Activated naive CD8-positive, alpha-beta T cell treated with anti-CD3 and anti-CD28 coated beads, Interleukin-2, amount 50 U/mL, for 24 hours (primary cell): Measurements from ENCODE around the gene CNTFR.
A peak's percentile ranks its signal among the peaks of the same experiment; 100 is the strongest.

ENCODE experiments used
- ATAC-seq: fragments of 150-1000 bp; cut with Tn5 transposase; one replicate; pipeline ENCODE4 v1.10.0; 2021
- DNase-seq: peaks from one replicate; pipeline ENCODE4 v3.0.0; 2021
- H3K27ac Mint-ChIP-seq: one replicate; pipeline ENCODE4 v1.8.0; 2021; ENCODE audit warnings: mild to moderate bottlenecking, mixed read lengths
- H3K27me3 Mint-ChIP-seq: one replicate; pipeline ENCODE4 v1.8.0; 2021; ENCODE audit warnings: mixed read lengths
- H3K36me3 Mint-ChIP-seq: one replicate; pipeline ENCODE4 v1.8.0; 2021; ENCODE audit warnings: low read depth, mixed read lengths
- H3K4me1 Mint-ChIP-seq: one replicate; pipeline ENCODE4 v1.8.0; 2021; ENCODE audit warnings: mixed read lengths
- H3K4me3 Mint-ChIP-seq: one replicate; pipeline ENCODE4 v1.8.0; 2021; ENCODE audit warnings: mild to moderate bottlenecking, moderate library complexity, mixed read lengths
- H3K9me3 Mint-ChIP-seq: one replicate; pipeline ENCODE4 v1.8.0; 2021; ENCODE audit warnings: mixed read lengths

Gene CNTFR

DNA sequence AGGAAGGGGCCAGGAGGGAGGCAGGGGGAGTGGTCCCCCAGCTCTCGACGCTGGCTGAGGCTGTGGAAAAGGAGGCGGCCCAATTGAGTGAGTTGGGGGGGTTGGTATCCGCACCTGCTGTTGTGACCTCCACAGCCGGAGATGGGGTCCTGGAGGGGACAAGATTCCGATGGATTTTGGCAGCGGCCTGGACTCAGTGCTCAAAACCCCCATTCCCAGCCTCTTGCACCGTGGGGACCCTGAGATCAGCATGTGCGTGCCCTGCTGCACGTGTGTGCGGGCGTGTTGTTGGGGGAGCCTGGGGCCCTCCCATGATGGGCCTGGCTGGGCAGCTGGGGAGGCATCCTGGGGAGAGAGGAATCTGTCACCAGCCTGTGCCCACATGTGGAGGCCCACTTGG, 15.0 kb downstream of the CNTFR start:
- peaks cover 7% of the 10 kb centered on the region for H3K4me1 Mint-ChIP-seq
- ATAC-seq (no peak), DNase-seq (no peak)
- peaks cover 43% of the 10 kb centered on the region for H3K27me3 Mint-ChIP-seq
- no peaks in the 10 kb centered on the region for H3K9me3 Mint-ChIP-seq
- no peaks in the 10 kb centered on the region for H3K36me3 Mint-ChIP-seq
- no peak overlapping the region for H3K27ac Mint-ChIP-seq
- H3K4me3 Mint-ChIP-seq = no peak overlapping the region

DNA sequence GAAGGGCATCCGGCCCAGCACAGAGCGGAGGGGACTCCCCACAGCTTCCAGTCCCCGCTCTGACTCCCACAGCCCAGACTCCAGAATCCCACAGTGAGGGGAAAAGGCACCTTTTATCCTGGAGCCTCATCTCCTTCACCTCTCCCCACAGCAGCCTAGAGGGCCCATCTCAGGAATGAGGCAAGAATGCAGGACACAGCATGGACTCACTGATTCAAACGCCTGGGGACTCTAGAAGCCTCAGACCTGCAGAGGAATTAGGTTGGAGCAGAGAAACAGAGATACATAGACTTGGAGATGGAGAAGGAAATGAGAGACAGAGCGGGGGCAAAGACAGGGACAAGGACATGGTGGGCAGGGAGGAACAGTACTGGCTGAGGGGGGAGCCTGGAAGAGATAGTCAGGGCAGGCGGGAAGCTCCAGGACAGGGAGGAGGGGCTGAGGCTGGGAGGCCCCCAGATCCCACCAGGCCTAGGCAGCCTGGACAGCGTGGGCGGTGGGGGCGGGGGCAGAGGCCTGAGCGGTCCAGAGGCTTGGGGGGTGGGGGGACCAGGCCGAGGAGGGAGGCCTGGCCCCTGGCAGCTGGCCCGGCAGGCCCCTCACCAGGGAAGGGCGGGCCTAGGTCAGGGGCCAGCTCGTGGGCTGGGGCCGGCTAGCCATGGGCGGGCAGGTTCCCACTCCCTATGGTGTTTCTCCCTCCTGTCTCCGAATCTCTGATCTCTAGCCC, 15.8 kb downstream of the CNTFR start:
- no peak overlapping the region for H3K27ac Mint-ChIP-seq
- ATAC-seq (no peak), DNase-seq (no peak)
- no peak overlapping the region for H3K4me3 Mint-ChIP-seq
- H3K27me3 Mint-ChIP-seq = peaks cover 37% of the 10 kb centered on the region
- no peaks in the 10 kb centered on the region for H3K9me3 Mint-ChIP-seq
- peaks cover 7% of the 10 kb centered on the region for H3K4me1 Mint-ChIP-seq
- no peaks in the 10 kb centered on the region for H3K36me3 Mint-ChIP-seq

DNA sequence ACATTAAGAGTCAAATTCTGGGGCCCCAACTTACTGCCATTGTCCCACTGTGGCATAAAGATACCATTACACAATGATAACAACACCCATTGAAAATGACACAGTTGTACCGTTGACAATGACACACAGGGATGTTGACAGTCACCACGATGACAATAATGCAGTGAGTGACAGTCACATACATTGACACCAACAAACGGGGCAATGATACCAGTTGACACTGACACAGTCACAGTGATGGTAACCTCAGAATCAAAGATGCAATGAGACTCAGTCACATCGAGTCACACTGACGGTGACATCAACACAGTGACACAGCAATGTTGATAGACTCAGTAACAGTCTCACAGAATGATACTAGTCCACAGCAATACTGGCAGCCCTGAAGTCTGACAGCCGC, 16.9 kb downstream of the CNTFR start:
- Mint-ChIP-seq H3K4me3 (no peak overlapping the region), H3K27ac (no peak overlapping the region), H3K4me1 (peaks cover 7% of the 10 kb centered on the region), H3K9me3 (no peaks in the 10 kb centered on the region), H3K27me3 (peaks cover 34% of the 10 kb centered on the region), H3K36me3 (no peaks in the 10 kb centered on the region)
- no peak for DNase-seq
- peak; percentile 8 for ATAC-seq

DNA sequence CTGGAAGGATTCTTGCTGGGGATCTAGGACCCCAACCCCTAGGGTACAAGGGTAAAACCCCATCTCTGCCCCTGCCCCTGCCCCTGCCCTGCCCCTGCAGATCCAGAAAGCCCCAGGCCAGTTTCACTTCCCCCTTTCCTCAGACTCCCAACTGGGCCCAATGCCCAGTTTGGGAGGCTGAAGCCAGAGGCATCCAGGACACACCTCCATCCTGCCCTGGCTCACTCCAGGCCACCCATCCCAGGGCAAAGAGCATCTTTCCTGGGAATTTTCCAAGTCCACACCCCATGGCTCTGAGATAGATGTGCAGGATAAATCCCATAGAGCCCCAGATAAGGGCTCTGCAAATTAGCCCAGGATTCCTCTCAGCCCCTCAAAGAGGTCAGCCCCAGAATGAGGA, 17.4 kb downstream of the CNTFR start:
- H3K4me3 Mint-ChIP-seq = no peak overlapping the region
- H3K9me3 Mint-ChIP-seq = no peaks in the 10 kb centered on the region
- no peaks in the 10 kb centered on the region for H3K36me3 Mint-ChIP-seq
- peaks cover 2% of the 10 kb centered on the region for H3K4me1 Mint-ChIP-seq
- ATAC-seq = no peak
- DNase-seq = no peak
- H3K27me3 Mint-ChIP-seq = peaks cover 29% of the 10 kb centered on the region
- no peak overlapping the region for H3K27ac Mint-ChIP-seq

DNA sequence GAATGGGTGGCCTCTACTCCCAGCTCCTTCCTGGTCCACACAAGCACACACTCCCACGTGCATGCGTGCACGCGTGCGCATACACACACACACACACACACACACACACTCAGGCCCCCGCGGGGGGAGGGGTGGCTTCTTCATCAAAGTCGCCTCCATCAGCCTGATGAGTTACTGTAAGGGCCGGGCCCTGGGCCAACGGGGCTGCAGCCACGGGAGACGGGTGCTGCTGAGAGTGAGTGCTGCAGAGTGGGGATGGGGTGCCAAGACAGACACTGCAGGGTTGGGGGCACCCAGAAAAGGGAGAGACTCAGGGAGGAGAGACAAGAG, 18.1 kb downstream of the CNTFR start:
- peaks cover 29% of the 10 kb centered on the region for H3K27me3 Mint-ChIP-seq
- H3K4me1 Mint-ChIP-seq = no peaks in the 10 kb centered on the region
- H3K36me3 Mint-ChIP-seq = no peaks in the 10 kb centered on the region
- DNase-seq (no peak), ATAC-seq (no peak)
- no peaks in the 10 kb centered on the region for H3K9me3 Mint-ChIP-seq
- no peak overlapping the region for H3K27ac Mint-ChIP-seq
- H3K4me3 Mint-ChIP-seq = no peak overlapping the region

DNA sequence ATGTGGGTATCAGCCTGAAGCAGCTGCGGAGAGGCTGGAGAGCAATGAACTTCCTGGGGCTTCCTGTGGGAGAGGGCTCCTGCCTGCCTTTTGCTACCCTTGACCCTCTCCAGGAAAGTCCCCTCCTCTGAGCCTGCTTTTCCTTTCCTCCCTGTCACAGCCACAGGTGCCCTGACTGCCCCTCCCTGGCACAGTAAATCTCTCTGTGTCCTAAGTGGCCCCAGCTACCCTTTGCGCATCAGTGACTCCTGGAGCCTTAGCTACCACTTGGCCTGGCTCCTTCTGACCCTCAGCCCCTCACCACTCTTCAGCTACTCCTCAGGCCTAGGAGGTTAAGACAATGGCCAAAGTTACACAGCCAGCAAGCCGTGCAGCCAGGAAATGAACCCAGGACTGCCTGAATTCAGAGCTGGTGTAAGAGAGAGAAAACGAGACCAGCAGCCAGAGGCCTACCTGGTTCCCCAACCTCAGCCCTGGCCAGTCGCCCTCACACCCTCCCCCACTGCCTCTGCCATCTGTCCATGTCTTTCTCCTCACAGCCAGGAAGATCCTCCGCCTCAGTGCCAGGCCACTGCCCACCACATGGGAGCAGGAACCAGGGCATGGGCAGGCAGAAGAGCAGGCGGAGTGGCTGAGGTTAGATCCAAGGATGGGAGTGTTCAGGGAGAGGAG, 18.6 kb downstream of the CNTFR start:
- Mint-ChIP-seq H3K4me1 (no peaks in the 10 kb centered on the region), H3K27ac (no peak overlapping the region), H3K27me3 (peaks cover 24% of the 10 kb centered on the region), H3K36me3 (no peaks in the 10 kb centered on the region), H3K4me3 (no peak overlapping the region), H3K9me3 (no peaks in the 10 kb centered on the region)
- DNase-seq (no peak), ATAC-seq (no peak)

DNA sequence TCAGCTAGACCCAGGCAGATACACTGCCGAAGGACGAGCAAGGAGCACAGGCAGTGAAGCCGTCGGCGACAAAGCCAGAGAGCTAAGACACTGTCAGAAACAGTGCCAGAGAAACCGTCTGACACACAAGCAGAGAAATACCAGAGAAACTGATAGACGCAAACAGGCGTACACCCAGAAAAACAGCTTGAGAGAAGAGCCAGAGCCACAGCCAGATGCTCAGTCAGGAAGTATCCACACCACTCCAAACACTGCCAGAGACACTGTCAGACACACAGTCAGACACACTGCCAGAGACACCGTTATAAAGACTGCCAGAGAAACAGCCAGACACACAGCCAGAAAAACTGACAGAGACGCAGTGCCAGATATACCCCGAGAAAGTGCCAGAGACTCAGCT, 19.1 kb downstream of the CNTFR start:
- no peak overlapping the region for H3K27ac Mint-ChIP-seq
- H3K36me3 Mint-ChIP-seq = no peaks in the 10 kb centered on the region
- H3K4me3 Mint-ChIP-seq = no peak overlapping the region
- H3K9me3 Mint-ChIP-seq = no peaks in the 10 kb centered on the region
- H3K27me3 Mint-ChIP-seq = peaks cover 22% of the 10 kb centered on the region
- ATAC-seq (no peak), DNase-seq (no peak)
- no peaks in the 10 kb centered on the region for H3K4me1 Mint-ChIP-seq

DNA sequence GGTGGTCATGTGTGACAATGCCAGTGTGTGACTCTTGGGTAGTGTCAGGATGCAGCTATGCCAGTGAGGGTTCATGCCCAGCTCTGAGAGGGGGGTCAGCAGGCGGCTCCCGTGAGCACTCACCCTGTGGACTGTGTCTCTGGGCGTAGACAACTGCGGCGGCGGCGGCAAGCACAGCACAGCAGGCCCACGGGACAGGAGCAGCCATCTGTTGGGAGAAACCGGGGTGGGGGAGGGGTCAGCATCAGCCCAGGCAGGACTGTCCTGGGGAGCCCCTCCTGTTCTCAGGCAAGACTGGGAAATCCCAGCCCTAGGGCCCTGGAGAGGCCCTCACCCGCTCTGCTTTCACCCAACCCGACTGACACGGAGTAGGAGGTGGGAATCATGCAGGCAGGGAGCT, 20.8 kb downstream of the CNTFR start:
- no peak for ATAC-seq
- Mint-ChIP-seq H3K36me3 (no peaks in the 10 kb centered on the region), H3K4me3 (no peak overlapping the region), H3K27ac (no peak overlapping the region), H3K27me3 (peaks cover 15% of the 10 kb centered on the region), H3K4me1 (no peaks in the 10 kb centered on the region), H3K9me3 (no peaks in the 10 kb centered on the region)
- DNase-seq = no peak

DNA sequence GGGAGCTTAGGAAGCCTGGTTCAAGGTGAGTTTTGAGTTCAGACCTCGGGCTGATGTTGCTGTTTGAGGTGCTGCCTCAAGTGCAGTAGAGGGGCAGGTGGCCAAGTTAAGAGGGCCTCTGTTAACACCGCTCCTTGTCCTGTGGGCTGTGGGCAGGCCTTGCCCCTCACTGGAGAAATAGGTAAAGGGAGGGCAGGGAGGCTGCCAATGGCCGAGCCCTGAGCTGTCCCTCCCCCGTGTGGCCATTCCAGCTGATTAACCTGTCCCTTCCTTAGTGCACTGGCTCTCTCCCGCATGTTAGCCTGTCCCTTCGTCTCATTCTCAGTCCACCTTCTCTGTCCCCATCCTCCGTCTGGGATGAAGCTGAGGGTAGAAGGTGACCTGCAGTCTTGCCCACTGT, 21.4 kb downstream of the CNTFR start:
- peaks cover 15% of the 10 kb centered on the region for H3K27me3 Mint-ChIP-seq
- no peak overlapping the region for H3K27ac Mint-ChIP-seq

DNA sequence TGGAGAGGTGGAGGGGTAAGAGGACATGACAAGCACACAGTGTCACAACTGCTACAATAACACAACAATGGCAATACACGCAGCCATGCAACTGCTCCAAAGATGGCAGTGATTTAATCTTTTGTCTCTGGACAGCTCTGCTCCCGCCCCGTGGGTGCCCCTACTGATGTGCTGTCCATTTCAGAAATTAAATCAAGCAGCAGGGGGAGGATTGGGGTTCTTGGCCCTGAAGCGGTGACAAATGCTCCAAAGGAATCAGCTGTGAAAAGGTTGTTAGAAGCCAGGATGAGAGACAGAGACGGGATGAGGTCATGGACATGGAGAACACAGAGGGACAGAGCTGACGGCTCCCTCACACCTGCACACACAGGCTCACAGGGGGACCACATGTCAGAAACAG, 22.6 kb downstream of the CNTFR start:
- ATAC-seq (no peak), DNase-seq (no peak)
- H3K4me1 Mint-ChIP-seq = no peaks in the 10 kb centered on the region
- H3K27ac Mint-ChIP-seq = no peak overlapping the region
- H3K9me3 Mint-ChIP-seq = no peaks in the 10 kb centered on the region
- H3K4me3 Mint-ChIP-seq = no peak overlapping the region
- H3K36me3 Mint-ChIP-seq = no peaks in the 10 kb centered on the region
- peaks cover 19% of the 10 kb centered on the region for H3K27me3 Mint-ChIP-seq

More for the DNA sequence above, 21.4 kb downstream of the CNTFR start:
- ATAC-seq = no peak
- H3K36me3 Mint-ChIP-seq = no peaks in the 10 kb centered on the region
- no peaks in the 10 kb centered on the region for H3K4me1 Mint-ChIP-seq
- DNase-seq = no peak
- H3K9me3 Mint-ChIP-seq = no peaks in the 10 kb centered on the region
- H3K4me3 Mint-ChIP-seq = no peak overlapping the region

DNA sequence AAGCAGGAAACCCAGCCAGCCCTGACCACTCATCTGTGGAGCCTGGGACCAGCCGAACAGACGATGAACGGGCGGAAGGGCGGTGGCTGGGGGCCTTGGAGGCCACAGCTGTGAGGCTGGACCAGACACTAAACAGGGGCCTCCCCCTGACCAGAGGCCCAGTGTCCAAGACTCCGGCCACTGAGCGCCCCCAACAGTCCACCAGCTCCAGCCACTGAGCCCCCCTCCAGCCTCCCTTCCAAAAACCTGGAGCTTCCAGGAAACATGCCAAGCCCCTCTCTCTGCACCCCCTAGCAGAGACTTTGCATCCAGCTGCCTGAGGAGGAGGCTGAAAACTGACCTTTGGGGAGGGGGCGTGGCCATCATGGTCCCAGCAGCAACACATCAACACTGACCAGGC, 23.2 kb downstream of the CNTFR start:
- ATAC-seq (no peak), DNase-seq (no peak)
- H3K27me3 Mint-ChIP-seq = peaks cover 19% of the 10 kb centered on the region
- H3K36me3 Mint-ChIP-seq = no peaks in the 10 kb centered on the region
- H3K9me3 Mint-ChIP-seq = no peaks in the 10 kb centered on the region
- no peak overlapping the region for H3K27ac Mint-ChIP-seq
- no peaks in the 10 kb centered on the region for H3K4me1 Mint-ChIP-seq
- H3K4me3 Mint-ChIP-seq = no peak overlapping the region

DNA sequence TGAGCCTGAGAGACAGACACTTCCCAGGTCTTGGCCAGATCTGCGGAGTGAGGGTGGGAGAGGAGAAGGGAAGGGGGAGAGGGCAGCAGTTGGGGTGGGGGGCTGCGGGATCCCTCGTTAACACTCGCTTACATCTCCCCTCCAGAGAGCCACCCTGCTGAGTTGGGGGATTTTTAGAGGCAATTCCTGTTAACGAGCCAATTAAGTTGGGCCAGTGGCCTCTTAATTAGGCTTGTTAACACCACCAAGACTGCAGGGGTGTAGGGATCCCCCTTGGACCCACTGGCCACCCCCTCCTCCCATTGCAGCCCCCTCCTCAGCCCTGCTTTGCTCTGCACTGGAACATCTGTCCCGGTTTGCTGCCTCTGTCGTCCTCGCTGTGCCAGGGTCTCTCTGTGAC, 23.7 kb downstream of the CNTFR start:
- H3K27me3 Mint-ChIP-seq = peaks cover 19% of the 10 kb centered on the region

DNA sequence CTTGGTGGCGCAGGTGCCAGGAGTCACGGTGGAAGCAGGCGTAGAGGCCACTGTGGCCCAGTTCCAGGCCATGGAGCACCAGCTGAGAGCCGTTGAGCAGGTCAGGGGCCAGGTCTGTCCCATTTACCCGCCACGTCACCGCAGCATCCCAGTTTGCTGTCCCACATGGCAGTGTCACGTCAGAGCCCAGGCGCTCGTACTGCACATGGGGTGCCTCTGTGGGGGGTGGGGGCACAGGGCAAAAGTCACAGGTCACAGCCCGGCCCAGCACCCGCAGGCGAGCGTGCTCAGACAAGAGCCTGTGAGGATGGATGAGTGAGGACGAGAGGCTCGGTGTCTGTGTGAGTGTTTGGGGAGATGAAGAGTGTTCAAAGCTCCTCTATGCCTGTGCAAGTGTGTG, 24.9 kb downstream of the CNTFR start:
- Mint-ChIP-seq H3K27me3 (peaks cover 25% of the 10 kb centered on the region), H3K36me3 (no peaks in the 10 kb centered on the region), H3K4me1 (no peaks in the 10 kb centered on the region), H3K9me3 (no peaks in the 10 kb centered on the region), H3K4me3 (no peak overlapping the region), H3K27ac (no peak overlapping the region)
- ATAC-seq (no peak), DNase-seq (no peak)

More for the DNA sequence above, 23.7 kb downstream of the CNTFR start:
- H3K4me1 Mint-ChIP-seq = no peaks in the 10 kb centered on the region
- ATAC-seq (no peak), DNase-seq (no peak)
- H3K27ac Mint-ChIP-seq = no peak overlapping the region
- H3K36me3 Mint-ChIP-seq = no peaks in the 10 kb centered on the region
- no peak overlapping the region for H3K4me3 Mint-ChIP-seq
- no peaks in the 10 kb centered on the region for H3K9me3 Mint-ChIP-seq

DNA sequence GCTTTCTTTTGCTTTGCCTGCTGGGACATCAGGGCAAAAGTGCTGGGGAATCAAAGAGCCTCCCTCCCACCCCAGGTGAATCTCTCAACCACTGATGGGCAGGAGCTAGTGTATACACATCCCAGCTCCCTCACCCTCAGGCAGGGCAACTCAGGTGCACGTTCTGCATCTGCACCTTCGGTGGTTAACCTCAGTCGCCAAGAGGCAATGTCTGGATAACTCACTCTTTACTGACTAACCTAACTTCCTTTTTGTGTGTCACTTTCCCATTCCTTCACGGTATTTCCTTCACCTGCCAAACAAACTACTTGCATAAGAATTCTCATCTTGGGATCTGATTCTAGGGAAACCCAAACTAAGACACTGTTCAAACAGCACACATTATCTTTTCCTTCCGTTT, 26.3 kb downstream of the CNTFR start:
- Mint-ChIP-seq H3K27ac (no peak overlapping the region), H3K36me3 (no peaks in the 10 kb centered on the region), H3K4me3 (no peak overlapping the region), H3K9me3 (no peaks in the 10 kb centered on the region), H3K27me3 (peaks cover 24% of the 10 kb centered on the region), H3K4me1 (no peaks in the 10 kb centered on the region)
- ATAC-seq (no peak), DNase-seq (no peak)

DNA sequence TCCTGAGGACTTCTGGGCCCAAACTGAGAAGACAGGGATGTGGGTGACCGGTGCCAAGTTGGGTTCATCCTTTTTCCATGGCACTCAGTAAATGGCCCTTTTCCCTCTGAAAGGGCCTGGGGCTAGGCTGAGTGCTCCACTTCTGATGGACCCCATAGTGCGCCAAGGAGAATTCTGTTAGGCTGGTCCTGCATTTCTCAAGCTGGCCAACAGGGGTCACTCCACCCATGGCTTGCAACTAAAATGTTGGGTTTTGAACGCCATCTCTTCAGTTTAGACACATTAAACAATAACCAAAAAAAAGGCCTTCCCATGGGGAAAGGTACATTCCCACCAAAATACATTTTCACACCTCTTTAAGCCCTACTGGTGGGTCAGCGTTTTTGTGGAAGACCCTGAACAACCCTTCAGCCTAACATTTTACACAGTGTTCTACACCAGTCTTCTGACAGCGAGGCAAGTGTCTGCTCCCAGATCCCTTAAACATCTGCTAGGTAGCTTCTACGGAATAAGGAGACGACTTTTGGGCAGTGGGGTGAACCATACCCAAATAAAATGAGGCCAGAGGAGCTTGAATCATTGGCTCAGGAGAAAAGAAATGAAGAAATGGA, 27.3 kb downstream of the CNTFR start:
- Mint-ChIP-seq H3K9me3 (no peaks in the 10 kb centered on the region), H3K4me3 (no peak overlapping the region), H3K36me3 (no peaks in the 10 kb centered on the region), H3K27me3 (peaks cover 30% of the 10 kb centered on the region), H3K27ac (no peak overlapping the region), H3K4me1 (no peaks in the 10 kb centered on the region)
- ATAC-seq = no peak
- DNase-seq = peak; percentile 50
